Activated naive CD8-positive, alpha-beta T cell (primary cell): ENCODE data around the gene LRFN5.
"Not testable (repeated sequence)": the region's sequence is repeated elsewhere in the genome, so short reads cannot be mapped to it uniquely, and the experiment has no call there.

ENCODE experiments used
- H3K27ac Mint-ChIP-seq: one replicate; pipeline ENCODE4 v1.8.0; 2021; ENCODE audit warnings: mixed read lengths
- H3K27me3 Mint-ChIP-seq: one replicate; pipeline ENCODE4 v1.8.0; 2021; ENCODE audit warnings: mixed read lengths
- H3K36me3 Mint-ChIP-seq: one replicate; pipeline ENCODE4 v1.8.0; 2021; ENCODE audit warnings: mixed read lengths
- H3K4me1 Mint-ChIP-seq: one replicate; pipeline ENCODE4 v1.8.0; 2021; ENCODE audit warnings: low read depth, mixed read lengths
- H3K4me3 Mint-ChIP-seq: one replicate; pipeline ENCODE4 v1.8.0; 2021; ENCODE audit warnings: mild to moderate bottlenecking, mixed read lengths
- H3K9me3 Mint-ChIP-seq: one replicate; pipeline ENCODE4 v1.8.0; 2021; ENCODE audit warnings: low read depth, mixed read lengths

The LRFN5 gene

DNA sequence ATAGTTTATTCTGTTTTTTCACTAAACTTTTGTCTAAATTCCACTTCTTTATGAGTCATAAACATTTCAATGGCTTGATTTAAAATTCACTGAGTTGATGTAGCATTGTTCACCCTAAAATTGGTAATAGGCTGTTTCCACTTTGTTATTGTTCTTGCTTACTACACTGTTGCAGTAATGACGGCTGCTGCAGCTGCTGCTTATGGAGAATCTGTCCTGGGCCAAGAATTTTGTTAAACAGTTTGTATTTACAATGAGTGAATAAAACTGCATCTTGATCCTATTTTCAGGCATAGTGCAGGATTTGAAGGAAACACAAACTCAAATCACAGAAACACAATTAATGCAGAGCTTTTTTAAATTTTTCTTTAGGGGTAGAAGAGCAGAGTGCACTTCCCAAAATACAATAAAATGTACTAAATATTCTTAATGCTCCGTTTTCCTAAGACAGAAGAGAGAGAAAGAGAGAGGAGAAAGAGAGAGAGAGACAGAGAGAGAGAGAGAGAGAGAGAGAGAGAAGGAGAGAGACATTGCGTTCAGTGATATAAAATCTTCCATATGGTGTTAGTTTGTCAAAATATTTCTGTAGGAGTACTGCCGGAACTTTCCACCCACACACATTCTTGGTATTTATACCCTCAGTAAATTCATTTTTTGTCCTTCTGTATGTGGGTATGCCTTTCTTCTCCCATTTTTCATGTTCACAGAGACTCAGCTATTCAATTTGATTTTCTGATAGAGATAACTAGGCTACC lies 266.4 kb downstream of the LRFN5 start:
- Mint-ChIP-seq H3K4me3 (no peak overlapping the region), H3K27ac (no peak overlapping the region), H3K4me1 (no peaks in the 10 kb centered on the region), H3K9me3 (peaks cover 4% of the 10 kb centered on the region), H3K36me3 (no peaks in the 10 kb centered on the region), H3K27me3 (no peaks in the 10 kb centered on the region)

DNA sequence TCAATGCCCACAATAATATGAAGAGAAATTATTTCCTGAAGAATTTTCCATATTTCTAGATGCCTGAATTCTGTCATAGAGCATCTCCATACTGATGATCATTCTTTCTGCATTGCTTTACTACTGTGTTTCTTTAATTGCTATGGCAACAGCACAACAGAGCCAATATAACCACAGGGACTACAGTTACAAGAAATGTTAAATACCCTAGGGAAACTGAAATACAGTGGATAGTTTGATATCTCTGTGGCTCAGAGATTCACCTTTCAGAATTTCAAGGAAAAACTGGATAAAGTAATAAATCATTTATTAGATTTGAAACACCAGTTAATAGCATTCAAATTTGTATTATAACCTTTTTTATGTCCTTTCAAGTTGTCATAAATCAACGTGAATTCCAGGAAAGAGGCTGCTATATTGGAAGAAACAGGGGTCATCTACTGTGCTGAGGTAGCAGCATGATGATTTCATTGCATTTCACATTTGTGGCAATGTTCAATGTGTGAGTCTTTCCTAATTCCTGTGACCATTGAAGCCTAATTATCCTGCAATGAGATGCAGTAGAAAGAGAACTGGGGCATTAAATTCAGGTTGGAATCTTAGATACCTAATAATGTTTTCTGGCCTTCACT lies 267.1 kb downstream of the LRFN5 start:
- no peaks in the 10 kb centered on the region for H3K4me1 Mint-ChIP-seq
- peaks cover 4% of the 10 kb centered on the region for H3K9me3 Mint-ChIP-seq
- H3K27ac Mint-ChIP-seq = no peak overlapping the region
- H3K4me3 Mint-ChIP-seq = no peak overlapping the region
- H3K36me3 Mint-ChIP-seq = no peaks in the 10 kb centered on the region
- no peaks in the 10 kb centered on the region for H3K27me3 Mint-ChIP-seq

DNA sequence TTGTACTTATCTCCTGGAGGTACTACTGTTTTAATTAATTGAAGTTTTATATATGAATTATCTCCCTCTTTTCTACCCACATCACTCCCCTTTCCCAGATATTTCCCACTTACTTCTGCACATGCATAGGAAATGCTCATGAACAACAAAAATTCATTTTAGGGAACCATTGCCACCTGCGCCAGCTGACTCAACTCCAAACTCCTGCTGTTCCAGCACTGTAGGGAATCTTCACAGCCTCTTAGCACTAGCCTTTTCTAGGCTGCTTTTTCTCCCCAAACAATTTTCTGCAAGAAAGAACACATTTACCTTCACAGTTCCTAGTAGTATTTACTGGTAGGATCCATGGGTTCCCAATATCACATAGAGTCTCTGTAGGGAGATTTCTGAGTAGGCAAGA lies 268.4 kb downstream of the LRFN5 start:
- H3K4me3 Mint-ChIP-seq = no peak overlapping the region

DNA sequence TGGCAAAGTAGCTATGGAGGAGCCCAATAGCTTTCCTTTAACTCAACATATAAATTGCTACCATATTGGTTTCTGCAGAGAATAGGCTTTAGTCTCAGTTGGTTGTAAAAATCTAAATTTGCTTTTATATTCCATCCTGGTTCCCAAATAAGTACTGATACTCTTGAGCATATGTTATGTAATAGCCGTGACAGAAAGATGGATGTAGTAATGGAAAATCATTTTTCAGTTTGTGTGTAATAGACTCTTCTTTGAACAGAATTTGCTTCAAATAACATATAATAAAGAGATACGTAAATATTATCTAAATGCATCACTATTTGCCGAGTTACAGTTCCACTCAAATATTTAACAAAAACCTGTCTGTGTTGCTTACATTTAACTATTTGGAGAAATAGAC lies 271.6 kb downstream of the LRFN5 start:
- peaks cover 8% of the 10 kb centered on the region for H3K9me3 Mint-ChIP-seq
- H3K36me3 Mint-ChIP-seq = no peaks in the 10 kb centered on the region
- H3K4me3 Mint-ChIP-seq = no peak overlapping the region
- H3K27me3 Mint-ChIP-seq = no peaks in the 10 kb centered on the region
- H3K4me1 Mint-ChIP-seq = no peaks in the 10 kb centered on the region
- no peak overlapping the region for H3K27ac Mint-ChIP-seq

More for the DNA sequence above, 268.4 kb downstream of the LRFN5 start:
- Mint-ChIP-seq H3K27ac (no peak overlapping the region), H3K4me1 (no peaks in the 10 kb centered on the region), H3K27me3 (no peaks in the 10 kb centered on the region), H3K9me3 (peaks cover 8% of the 10 kb centered on the region), H3K36me3 (no peaks in the 10 kb centered on the region)

DNA sequence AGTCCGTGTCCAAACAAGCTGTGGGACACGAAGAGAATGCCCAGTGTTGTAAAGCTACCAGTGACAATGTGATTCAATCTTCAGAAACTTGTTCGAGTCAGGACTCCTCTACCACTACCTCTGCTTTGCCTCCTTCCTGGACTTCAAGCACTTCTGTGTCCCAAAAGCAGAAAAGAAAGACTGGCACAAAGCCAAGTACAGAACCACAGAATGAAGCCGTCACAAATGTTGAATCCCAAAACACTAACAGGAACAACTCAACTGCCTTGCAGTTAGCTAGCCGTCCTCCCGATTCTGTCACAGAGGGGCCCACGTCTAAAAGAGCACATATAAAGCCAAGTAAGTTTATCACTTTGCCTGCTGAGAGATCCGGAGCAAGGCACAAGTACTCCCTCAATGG lies 284.9 kb downstream of the LRFN5 start:
- Mint-ChIP-seq H3K9me3 (no peaks in the 10 kb centered on the region), H3K27me3 (no peaks in the 10 kb centered on the region), H3K4me1 (no peaks in the 10 kb centered on the region), H3K4me3 (no peak overlapping the region), H3K27ac (no peak overlapping the region), H3K36me3 (no peaks in the 10 kb centered on the region)

DNA sequence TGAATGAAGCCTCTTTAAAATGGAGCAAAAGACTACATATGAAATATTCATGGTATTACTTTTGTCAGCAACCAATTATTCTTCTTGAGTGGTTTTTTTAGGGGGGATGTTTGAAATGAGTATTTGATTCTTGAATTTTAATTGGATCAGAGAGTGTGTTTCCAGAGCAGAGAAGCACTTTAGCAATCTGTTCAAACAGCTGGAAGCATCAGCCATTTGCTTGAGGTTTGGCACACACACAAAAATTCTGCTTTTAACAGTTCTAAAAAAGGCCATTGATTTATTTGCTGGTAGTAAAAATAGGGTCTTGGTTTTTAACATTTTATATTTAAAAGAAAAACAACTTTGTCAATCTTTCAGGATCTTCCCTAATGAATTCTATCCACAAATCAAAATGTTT lies 292.7 kb downstream of the LRFN5 start:
- H3K27me3 Mint-ChIP-seq = no peaks in the 10 kb centered on the region
- no peak overlapping the region for H3K27ac Mint-ChIP-seq
- H3K36me3 Mint-ChIP-seq = no peaks in the 10 kb centered on the region
- no peaks in the 10 kb centered on the region for H3K4me1 Mint-ChIP-seq
- no peaks in the 10 kb centered on the region for H3K9me3 Mint-ChIP-seq
- H3K4me3 Mint-ChIP-seq = no peak overlapping the region

DNA sequence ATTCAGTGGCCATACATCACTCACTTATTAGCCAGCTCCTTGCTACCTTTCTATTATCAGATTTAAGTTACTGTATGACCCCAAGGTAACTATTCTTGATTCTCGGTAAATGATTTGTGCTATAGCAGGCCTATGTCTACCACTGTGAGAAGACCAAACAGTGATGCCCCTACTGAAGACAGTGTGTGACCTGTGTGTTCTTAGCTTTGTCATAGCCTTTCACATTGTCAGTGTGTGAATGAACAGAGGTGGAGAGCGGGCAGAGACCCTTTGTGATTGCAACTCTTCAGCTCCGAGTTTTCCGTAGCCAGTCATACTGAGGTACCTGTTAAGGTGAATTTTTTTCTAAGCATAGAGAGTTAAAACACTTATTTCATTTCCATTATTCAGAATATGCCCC lies 294.0 kb downstream of the LRFN5 start:
- H3K4me3 Mint-ChIP-seq = no peak overlapping the region
- no peaks in the 10 kb centered on the region for H3K36me3 Mint-ChIP-seq
- H3K4me1 Mint-ChIP-seq = no peaks in the 10 kb centered on the region
- H3K27me3 Mint-ChIP-seq = no peaks in the 10 kb centered on the region
- H3K9me3 Mint-ChIP-seq = no peaks in the 10 kb centered on the region
- H3K27ac Mint-ChIP-seq = no peak overlapping the region

DNA sequence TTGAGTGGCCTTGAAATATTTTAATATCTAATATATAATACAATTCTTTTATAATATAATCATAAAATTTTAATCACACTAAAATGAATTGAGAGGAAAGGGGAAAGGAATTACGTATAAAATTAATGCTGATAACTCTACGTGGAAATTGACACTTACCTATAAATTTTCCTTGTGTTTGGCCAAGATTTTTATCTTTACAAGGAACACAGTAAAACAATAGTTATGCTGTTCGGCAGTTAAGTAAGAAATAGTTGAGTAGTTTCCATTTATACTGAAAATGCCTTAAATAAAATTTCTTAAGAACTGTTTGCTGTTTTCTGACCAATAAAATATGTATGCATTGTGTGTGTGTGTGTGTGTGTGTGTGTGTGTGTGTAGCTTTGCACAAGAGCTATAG lies 294.4 kb downstream of the LRFN5 start:
- no peaks in the 10 kb centered on the region for H3K36me3 Mint-ChIP-seq
- H3K27ac Mint-ChIP-seq = no peak overlapping the region
- no peaks in the 10 kb centered on the region for H3K27me3 Mint-ChIP-seq
- no peaks in the 10 kb centered on the region for H3K4me1 Mint-ChIP-seq
- no peak overlapping the region for H3K4me3 Mint-ChIP-seq
- no peaks in the 10 kb centered on the region for H3K9me3 Mint-ChIP-seq

DNA sequence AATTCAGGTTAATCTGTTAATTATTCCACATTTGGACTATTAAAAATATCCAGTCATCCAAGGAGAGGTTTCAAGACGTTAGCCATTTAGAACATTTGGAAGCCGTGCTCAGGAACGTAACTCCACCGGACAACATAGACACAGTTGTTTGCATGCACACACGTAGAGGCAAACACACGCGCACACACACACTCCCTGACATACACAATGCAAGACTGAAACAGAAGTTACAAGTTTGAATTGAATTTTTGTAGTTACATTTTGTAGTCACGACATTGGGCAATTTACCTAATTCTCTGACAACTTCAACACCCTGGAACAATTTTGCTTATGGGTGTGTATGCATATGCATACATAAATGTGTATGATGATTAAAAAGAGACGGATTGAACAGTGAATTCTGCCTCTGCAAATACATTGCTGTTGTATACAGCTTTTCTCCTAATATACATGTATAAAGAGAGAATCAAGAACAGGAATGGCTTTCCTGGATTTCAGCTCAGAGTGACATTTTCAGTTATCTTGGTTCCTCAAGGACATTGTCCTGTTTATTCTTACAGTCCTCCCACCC lies 298.8 kb downstream of the LRFN5 start:
- Mint-ChIP-seq H3K9me3 (no peaks in the 10 kb centered on the region), H3K4me1 (no peaks in the 10 kb centered on the region), H3K27me3 (no peaks in the 10 kb centered on the region), H3K36me3 (no peaks in the 10 kb centered on the region), H3K27ac (no peak overlapping the region), H3K4me3 (no peak overlapping the region)

DNA sequence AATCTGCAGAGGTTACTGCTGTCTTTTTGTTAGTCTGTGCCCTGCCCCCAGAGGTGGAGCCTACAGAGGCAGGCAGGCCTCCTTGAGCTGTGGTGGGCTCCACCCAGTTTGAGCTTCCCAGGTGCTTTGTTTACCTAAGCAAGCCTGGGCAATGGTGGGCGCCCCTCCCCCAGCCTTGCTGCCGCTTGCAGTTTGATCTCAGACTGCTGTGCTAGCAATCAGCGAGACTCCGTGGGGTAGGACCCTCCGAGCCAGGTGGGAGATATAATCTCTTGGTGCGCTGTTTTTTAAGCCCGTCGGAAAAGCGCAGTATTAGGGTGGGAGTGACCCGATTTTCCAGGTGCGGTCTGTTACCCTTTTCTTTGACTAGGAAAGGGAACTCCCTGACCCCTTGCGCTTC lies 304.5 kb downstream of the LRFN5 start:
- H3K9me3 Mint-ChIP-seq, H3K4me3 Mint-ChIP-seq, H3K27me3 Mint-ChIP-seq, H3K4me1 Mint-ChIP-seq, H3K36me3 Mint-ChIP-seq, H3K27ac Mint-ChIP-seq: not testable (repeated sequence)

DNA sequence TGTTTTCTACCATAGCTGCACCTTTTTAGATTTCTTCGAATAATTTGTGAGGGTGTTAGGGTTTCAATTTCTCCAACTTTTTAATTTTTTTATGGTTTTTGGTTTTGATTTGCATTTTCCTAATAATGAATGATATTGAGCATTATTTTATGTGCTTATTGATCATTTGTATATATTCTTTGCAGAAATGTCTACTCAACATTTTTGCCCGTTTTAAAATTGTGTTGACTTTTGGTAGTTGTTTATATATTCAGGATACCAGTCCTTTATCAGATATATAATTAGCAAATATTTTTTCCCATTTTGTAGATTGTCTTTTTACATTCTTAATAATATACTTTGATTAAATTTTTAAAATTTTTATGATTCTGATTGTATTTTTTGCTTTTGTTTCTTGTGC lies 306.7 kb downstream of the LRFN5 start:
- peaks cover 13% of the 10 kb centered on the region for H3K9me3 Mint-ChIP-seq
- H3K27me3 Mint-ChIP-seq = no peaks in the 10 kb centered on the region
- no peaks in the 10 kb centered on the region for H3K4me1 Mint-ChIP-seq
- H3K36me3 Mint-ChIP-seq = no peaks in the 10 kb centered on the region
- H3K27ac Mint-ChIP-seq = no peak overlapping the region
- no peak overlapping the region for H3K4me3 Mint-ChIP-seq

DNA sequence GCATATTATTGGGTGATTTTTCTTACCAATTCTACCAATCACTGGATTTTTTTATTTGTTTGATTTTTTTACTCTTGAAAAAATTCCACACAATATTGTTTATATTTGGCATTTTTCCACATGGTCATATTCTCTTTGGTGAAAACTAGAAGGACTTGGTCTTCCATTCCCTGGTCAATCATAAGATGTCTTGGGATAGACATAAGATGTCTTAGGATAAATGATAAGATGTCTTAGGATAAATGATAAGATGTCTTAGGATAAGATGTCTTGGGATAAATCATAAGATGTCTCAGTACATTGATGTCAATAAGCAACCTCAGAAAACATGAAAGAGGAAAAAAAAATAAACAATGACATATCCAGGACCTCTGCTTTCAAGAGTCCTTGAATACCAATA lies 309.1 kb downstream of the LRFN5 start:
- Mint-ChIP-seq H3K27me3 (no peaks in the 10 kb centered on the region), H3K9me3 (peaks cover 13% of the 10 kb centered on the region), H3K4me1 (no peaks in the 10 kb centered on the region), H3K36me3 (no peaks in the 10 kb centered on the region), H3K27ac (no peak overlapping the region), H3K4me3 (no peak overlapping the region)

DNA sequence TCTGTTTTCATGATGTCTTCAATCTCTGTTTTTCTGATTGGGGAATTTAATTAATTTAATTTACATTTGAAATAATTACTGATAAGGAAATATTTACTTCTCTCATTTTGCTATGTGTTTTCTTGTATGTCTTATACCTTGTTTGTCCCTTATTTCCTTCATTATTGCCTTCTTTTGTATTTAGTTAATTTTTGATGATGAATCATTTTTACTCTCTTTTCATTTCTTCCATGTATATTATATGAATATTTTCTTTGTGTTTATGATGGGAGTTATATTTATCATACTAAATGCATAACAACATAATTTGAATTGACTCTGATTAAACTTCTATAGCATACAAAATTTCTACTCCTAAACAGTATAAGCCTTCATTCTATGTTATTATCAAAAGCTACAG lies 309.6 kb downstream of the LRFN5 start:
- Mint-ChIP-seq H3K27me3 (no peaks in the 10 kb centered on the region), H3K4me3 (no peak overlapping the region), H3K27ac (no peak overlapping the region), H3K9me3 (peaks cover 13% of the 10 kb centered on the region), H3K36me3 (no peaks in the 10 kb centered on the region), H3K4me1 (no peaks in the 10 kb centered on the region)

DNA sequence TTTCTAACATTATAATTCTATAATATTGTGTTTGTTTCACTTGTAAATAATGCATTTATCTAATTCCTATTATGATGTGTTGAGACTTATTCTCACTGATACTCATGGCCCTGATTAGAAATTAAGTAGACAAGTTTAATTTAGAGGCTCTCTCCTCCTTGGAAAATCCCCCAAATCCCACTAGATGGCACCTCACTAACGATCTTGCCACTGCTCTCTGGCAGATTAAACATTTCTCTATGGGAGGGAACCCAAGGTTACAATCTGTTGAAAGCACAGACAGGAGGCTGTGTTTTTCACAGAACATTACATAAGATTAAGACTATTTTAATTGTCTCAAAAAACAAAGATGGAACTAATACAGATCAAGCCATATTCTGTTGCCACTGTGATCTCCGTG lies 318.7 kb downstream of the LRFN5 start:
- Mint-ChIP-seq H3K27ac (no peak overlapping the region), H3K9me3 (no peaks in the 10 kb centered on the region), H3K4me1 (no peaks in the 10 kb centered on the region), H3K36me3 (no peaks in the 10 kb centered on the region), H3K4me3 (no peak overlapping the region), H3K27me3 (no peaks in the 10 kb centered on the region)

DNA sequence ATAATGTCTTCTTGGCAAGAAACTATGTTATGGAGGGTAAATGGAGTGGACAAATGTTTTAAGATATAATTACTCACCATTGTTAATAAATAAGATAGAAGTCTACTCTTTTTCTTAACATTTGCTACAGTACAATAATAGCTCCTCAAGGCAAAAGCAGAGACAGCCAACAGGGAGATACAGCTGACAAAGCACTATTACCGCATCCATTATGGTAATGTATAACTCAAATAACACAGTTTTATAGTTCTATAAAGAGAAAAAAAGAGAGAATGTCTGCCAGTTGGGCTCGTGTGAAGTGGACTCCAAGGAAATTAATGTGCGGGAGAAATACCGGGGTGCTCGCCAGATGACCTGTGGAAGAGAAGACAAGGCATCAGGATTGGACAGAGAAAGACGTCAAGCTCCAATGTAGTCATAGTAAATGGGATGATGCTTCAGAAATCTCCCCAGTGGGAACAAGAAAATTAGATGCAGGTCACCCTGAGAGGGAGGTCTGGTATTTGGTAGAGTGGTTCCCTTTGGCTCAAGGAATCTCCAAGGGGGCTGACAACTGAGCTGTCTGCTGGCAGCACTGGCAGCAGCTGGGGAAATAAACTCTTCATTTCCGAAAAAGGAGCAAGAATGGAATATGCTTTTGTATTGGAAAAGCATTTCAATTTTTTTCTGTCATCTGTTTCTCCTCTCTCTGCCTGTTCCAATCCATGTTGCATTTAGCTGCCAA lies 343.9 kb downstream of the LRFN5 start:
- Mint-ChIP-seq H3K4me1 (no peaks in the 10 kb centered on the region), H3K27me3 (no peaks in the 10 kb centered on the region), H3K9me3 (no peaks in the 10 kb centered on the region), H3K27ac (no peak overlapping the region), H3K36me3 (no peaks in the 10 kb centered on the region), H3K4me3 (no peak overlapping the region)
